Superior temporal gyrus (tissue), 1 donor: ENCODE results near the gene SKIC8.

Source experiments
- DNase-seq: peaks from one replicate; pipeline ENCODE4 v3.0.0-alpha.2; 2016; ENCODE audit errors: extremely low spot score

SKIC8 gene

GRCh38 chr15:78291698-78292097, 7.7 kb downstream of the SKIC8 start:
- DNase-seq, result no peak

GRCh38 chr15:78291052-78291451, 8.4 kb downstream of the SKIC8 start:
- DNase-seq, result no peak

GRCh38 chr15:78290222-78290621, 9.2 kb downstream of the SKIC8 start:
- no peak for DNase-seq

- DNase-seq, result no peak
Observed at GRCh38 chr15:78284758-78285157, 14.7 kb downstream of the SKIC8 start.

- no peak for DNase-seq
Observed at GRCh38 chr15:78282324-78282723, 17.1 kb downstream of the SKIC8 start.

GRCh38 chr15:78280319-78281072, 18.9 kb downstream of the SKIC8 start:
- no peak for DNase-seq

- DNase-seq, result no peak
Observed at GRCh38 chr15:78276064-78276943, 23.1 kb downstream of the SKIC8 start.

- no peak for DNase-seq
Observed at GRCh38 chr15:78274994-78275393, 24.4 kb downstream of the SKIC8 start.

GRCh38 chr15:78272776-78273175, 26.6 kb downstream of the SKIC8 start:
- DNase-seq, result no peak

- DNase-seq, result no peak
Observed at GRCh38 chr15:78272316-78272715, 27.1 kb downstream of the SKIC8 start.

GRCh38 chr15:78266806-78267205, 32.6 kb downstream of the SKIC8 start:
- no peak for DNase-seq

- no peak for DNase-seq
Observed at GRCh38 chr15:78266229-78266628, 33.2 kb downstream of the SKIC8 start.

- peak; percentile 64 for DNase-seq
Observed at GRCh38 chr15:78265752-78266224, 33.6 kb downstream of the SKIC8 start.

GRCh38 chr15:78265137-78265460, 34.3 kb downstream of the SKIC8 start:
- peak; percentile 51 for DNase-seq

- peak; percentile 42 for DNase-seq
Observed at GRCh38 chr15:78264304-78265136, 34.9 kb downstream of the SKIC8 start, which contains the start of gene DNAJA4. DNAJA4 (plus strand) TSS chr15:78264562; CDS start chr15:78264764, 202 bp downstream.

GRCh38 chr15:78263907-78264303, 35.5 kb downstream of the SKIC8 start:
- no peak for DNase-seq

GRCh38 chr15:78263351-78263781, 36.0 kb downstream of the SKIC8 start:
- no peak for DNase-seq

GRCh38 chr15:78261062-78261461, 38.3 kb downstream of the SKIC8 start:
- peak; percentile 42 for DNase-seq

- no peak for DNase-seq
Observed at GRCh38 chr15:78260489-78260888, 38.9 kb downstream of the SKIC8 start.

- DNase-seq, result no peak
Observed at GRCh38 chr15:78259232-78259631, 40.2 kb downstream of the SKIC8 start.

- DNase-seq, result peak; percentile 82
Observed at GRCh38 chr15:78257681-78258080, 41.7 kb downstream of the SKIC8 start.

- DNase-seq, result no peak
Observed at GRCh38 chr15:78256044-78256437, 43.4 kb downstream of the SKIC8 start.
